ENCODE measurements around the gene MMP15. TPM values are rescaled to one million over a fixed set of nuclear protein-coding genes. Genes with fewer than 3 reads are reported as not detected.

MMP15 gene
- total RNA-seq, 1 experiment from 2014 or later = 55.5 TPM

GRCh38 chr16:58000706-58001676 lies 24.6 kb upstream of the MMP15 start, which contains the start of gene USB1 (continued):
- TF ChIP-seq E2F4 (CRISPR knock-in tag; IDR thresholded peaks at IDR 0.05; ENCODE audit: borderline replicate concordance, low read depth) (no peak), FOXJ3 (CRISPR knock-in tag; IDR thresholded peaks at IDR 0.05; ENCODE audit: borderline replicate concordance) (no peak), TP53 (CRISPR knock-in tag; IDR thresholded peaks at IDR 0.05) (no peak), MXD4 (CRISPR knock-in tag; IDR thresholded peaks at IDR 0.05; ENCODE audit: borderline replicate concordance) (no peak), TCF7 (CRISPR knock-in tag; IDR thresholded peaks at IDR 0.05; ENCODE audit: low read depth) (no peak), NR1H2 (CRISPR knock-in tag; IDR thresholded peaks at IDR 0.05) (no peak), CREB1 (CRISPR knock-in tag; IDR thresholded peaks at IDR 0.05) (no peak), SMAD4 (CRISPR knock-in tag; IDR thresholded peaks at IDR 0.05) (no peak), IRF2 (CRISPR knock-in tag; IDR thresholded peaks at IDR 0.05; ENCODE audit: borderline replicate concordance, low read depth) (no peak), SMAD3 (CRISPR knock-in tag; IDR thresholded peaks at IDR 0.05; ENCODE audit: borderline replicate concordance) (peak; percentile 56; the same call in 1 of the 2 replicates), FOXK1 (CRISPR knock-in tag; IDR thresholded peaks at IDR 0.05) (no peak), USF2 (CRISPR knock-in tag; IDR thresholded peaks at IDR 0.05) (peak; percentile 31), ATF3 (CRISPR knock-in tag; conservative IDR thresholded peaks at IDR 0.05) (no peak), ZNF425 (CRISPR knock-in tag; conservative IDR thresholded peaks at IDR 0.05) (no peak), TEAD1 (CRISPR knock-in tag; IDR thresholded peaks at IDR 0.05) (peak; percentile 38; the same call in 1 of the 2 replicates), OVOL2 (CRISPR knock-in tag; IDR thresholded peaks at IDR 0.05; ENCODE audit: borderline replicate concordance) (no peak), TEAD4 (CRISPR knock-in tag; IDR thresholded peaks at IDR 0.05) (no peak), GRHL2 (CRISPR knock-in tag; IDR thresholded peaks at IDR 0.05; ENCODE audit: insufficient replicate concordance, severe bottlenecking) (no peak), ELF4 (CRISPR knock-in tag; IDR thresholded peaks at IDR 0.05; ENCODE audit: low read depth) (no peak), FOXP1 (CRISPR knock-in tag; IDR thresholded peaks at IDR 0.05; ENCODE audit: borderline replicate concordance) (no peak; the same call in 1 of the 2 replicates), JAZF1 (CRISPR knock-in tag; IDR thresholded peaks at IDR 0.05) (no peak), ZNF423 (CRISPR knock-in tag; IDR thresholded peaks at IDR 0.05) (no peak), ZNF671 (CRISPR knock-in tag; IDR thresholded peaks at IDR 0.05) (no peak), EMX1 (CRISPR knock-in tag; IDR thresholded peaks at IDR 0.05) (no peak), GTF2I (CRISPR knock-in tag; conservative IDR thresholded peaks at IDR 0.05) (no peak), CREM (CRISPR knock-in tag; IDR thresholded peaks at IDR 0.05) (no peak), ZNF396 (CRISPR knock-in tag; IDR thresholded peaks at IDR 0.05; ENCODE audit: borderline replicate concordance) (no peak), ZNF416 (CRISPR knock-in tag; IDR thresholded peaks at IDR 0.05) (no peak), KAT7 (CRISPR knock-in tag; IDR thresholded peaks at IDR 0.05; ENCODE audit: borderline replicate concordance) (peak; percentile 54; the same call in 1 of the 2 replicates), ZNF219 (CRISPR knock-in tag; IDR thresholded peaks at IDR 0.05; ENCODE audit: borderline replicate concordance) (no peak), RELA (CRISPR knock-in tag; IDR thresholded peaks at IDR 0.05; ENCODE audit: borderline replicate concordance) (no peak)
- TF ChIP-seq, protein P1, sequence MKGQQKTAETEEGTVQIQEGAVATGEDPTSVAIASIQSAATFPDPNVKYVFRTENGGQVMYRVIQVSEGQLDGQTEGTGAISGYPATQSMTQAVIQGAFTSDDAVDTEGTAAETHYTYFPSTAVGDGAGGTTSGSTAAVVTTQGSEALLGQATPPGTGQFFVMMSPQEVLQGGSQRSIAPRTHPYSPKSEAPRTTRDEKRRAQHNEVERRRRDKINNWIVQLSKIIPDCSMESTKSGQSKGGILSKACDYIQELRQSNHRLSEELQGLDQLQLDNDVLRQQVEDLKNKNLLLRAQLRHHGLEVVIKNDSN (CRISPR knock-in tag; IDR thresholded peaks at IDR 0.05) = no peak
- TF ChIP-seq, protein P2, sequence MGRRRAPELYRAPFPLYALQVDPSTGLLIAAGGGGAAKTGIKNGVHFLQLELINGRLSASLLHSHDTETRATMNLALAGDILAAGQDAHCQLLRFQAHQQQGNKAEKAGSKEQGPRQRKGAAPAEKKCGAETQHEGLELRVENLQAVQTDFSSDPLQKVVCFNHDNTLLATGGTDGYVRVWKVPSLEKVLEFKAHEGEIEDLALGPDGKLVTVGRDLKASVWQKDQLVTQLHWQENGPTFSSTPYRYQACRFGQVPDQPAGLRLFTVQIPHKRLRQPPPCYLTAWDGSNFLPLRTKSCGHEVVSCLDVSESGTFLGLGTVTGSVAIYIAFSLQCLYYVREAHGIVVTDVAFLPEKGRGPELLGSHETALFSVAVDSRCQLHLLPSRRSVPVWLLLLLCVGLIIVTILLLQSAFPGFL (CRISPR knock-in tag; IDR thresholded peaks at IDR 0.05; ENCODE audit: borderline replicate concordance) = no peak
- TF ChIP-seq, protein P3, sequence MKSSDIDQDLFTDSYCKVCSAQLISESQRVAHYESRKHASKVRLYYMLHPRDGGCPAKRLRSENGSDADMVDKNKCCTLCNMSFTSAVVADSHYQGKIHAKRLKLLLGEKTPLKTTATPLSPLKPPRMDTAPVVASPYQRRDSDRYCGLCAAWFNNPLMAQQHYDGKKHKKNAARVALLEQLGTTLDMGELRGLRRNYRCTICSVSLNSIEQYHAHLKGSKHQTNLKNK (CRISPR knock-in tag; IDR thresholded peaks at IDR 0.05) = no peak
